Prostate gland (tissue), 2 donors: Measurements from ENCODE around the gene COQ2. TPM values are rescaled to one million over a fixed set of nuclear protein-coding genes. Genes with fewer than 3 reads are reported as not detected.
"Not testable (repeated sequence)": the region's sequence is repeated elsewhere in the genome, so short reads cannot be mapped to it uniquely, and the experiment has no call there.

ENCODE experiments used
- DNase-seq: peaks from one replicate; pipeline ENCODE4 v3.0.0-alpha.2; 2019; ENCODE audit warnings: low spot score
- H3K27ac ChIP-seq, 2 donors: fragments of 200-600 bp; sonication (generic); 2 replicates each; pipeline ENCODE4 v1.5.1; 2017 to 2019
- H3K27me3 ChIP-seq: fragments of 200-600 bp; sonication (generic); replicated peaks from 2 replicates; pipeline ENCODE4 v1.5.1; 2019; ENCODE audit not compliant: insufficient read depth
- H3K36me3 ChIP-seq, 2 donors: fragments of 200-600 bp; sonication (generic); 1 replicate in 1 of 2; 2 replicates in 1 of 2; pipeline versions ENCODE4 v1.5.1 to v1.8.1; 2017 to 2019
- H3K4me1 ChIP-seq: fragments of 200-600 bp; sonication (generic); replicated peaks from 2 replicates; pipeline ENCODE4 v1.5.1; 2019
- H3K4me3 ChIP-seq, 2 donors: fragments of 200-600 bp; sonication (generic); 2 replicates each; pipeline ENCODE4 v1.5.1; 2017 to 2019
- H3K9me3 ChIP-seq: fragments of 200-600 bp; sonication (generic); 2 replicates; pipeline ENCODE4 v1.5.1; 2017
- CTCF ChIP-seq, 4 experiments: fragments of 200-600 bp in 2 of 4; fragments of 450-650 bp in 2 of 4; sonication (generic) in 2 of 4; IDR thresholded peaks; 1 replicate in 3 of 4; 2 replicates in 1 of 4; pipeline ENCODE4 v1.5.1; 2016 to 2019; ENCODE audit warnings: antibody characterized with exemption in 4 of 4, mild to moderate bottlenecking in 2 of 4, moderate library complexity in 2 of 4
- POLR2A ChIP-seq: fragments of 450-650 bp; IDR thresholded peaks from one replicate; pipeline ENCODE4 v1.6.1; 2016; ENCODE audit warnings: antibody characterized with exemption, mild to moderate bottlenecking
- POLR2AphosphoS5 ChIP-seq: sonication (generic); formaldehyde crosslinking; IDR thresholded peaks from one replicate; pipeline ENCODE4 v1.6.1; 2017; ENCODE audit warnings: antibody characterized with exemption
- WGBS: methylation state at CpG from one replicate; pipeline ENCODE4 v1.1.5; 2018; 5-methylcytosine and 5-hydroxymethylcytosine counted together
- intact Hi-C: fragments of 100-400 bp; cut with DNase I; formaldehyde crosslinking; loops from one replicate; pipeline ENCODE4 v1.14.2; 2022
- total RNA-seq, 2 donors: library from RNA; depleted of rRNA; stranded (reverse); fragments of >200 nt; gene quantifications; one replicate each; pipeline ENCODE4 v1.1.0, GENCODE V29; 2016

COQ2 gene
- total RNA-seq, 2 donors from 2014 or later = 12.8 to 13.1 TPM

GRCh38 chr4:83238393-83239248 is 46.0 kb downstream of the COQ2 start:
- DNase-seq = no peak
- Histone ChIP-seq H3K4me3 (no peak overlapping the region), H3K9me3 (no peaks in the 10 kb centered on the region), H3K36me3 (no peaks in the 10 kb centered on the region), H3K27ac (no peak overlapping the region), H3K27me3 (no peaks in the 10 kb centered on the region), H3K4me1 (no peaks in the 10 kb centered on the region)
- WGBS = 88% methylated on average over 4 of the region's 4 CpGs
- intact Hi-C loops = no loop called here
- TF ChIP-seq CTCF (IDR thresholded peaks at IDR 0.05) (no peak), POLR2A (no peak), POLR2AphosphoS5 (no peak)

DNA sequence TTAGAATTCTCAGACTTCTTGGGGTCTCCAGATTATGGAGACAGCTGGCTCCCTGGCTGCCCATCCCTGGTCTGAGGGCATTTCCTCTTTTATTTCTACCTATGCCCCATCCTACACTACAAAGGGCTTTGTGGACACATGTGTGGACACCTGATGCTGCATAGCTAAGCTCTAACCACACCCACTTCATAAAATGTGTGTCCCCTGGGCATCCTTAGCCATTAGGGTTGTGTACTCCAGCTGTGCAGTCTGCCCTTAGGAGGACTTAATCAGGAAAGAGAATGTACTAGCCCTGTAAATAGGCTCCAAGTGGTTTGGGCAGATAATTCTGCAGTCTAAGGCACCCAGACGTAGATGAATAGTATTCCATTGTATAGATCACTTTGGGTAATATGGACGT is 47.0 kb downstream of the COQ2 start:
- no peaks in the 10 kb centered on the region for H3K9me3 ChIP-seq
- TF ChIP-seq CTCF (IDR thresholded peaks at IDR 0.05) (no peak), POLR2A (no peak), POLR2AphosphoS5 (no peak)
- DNase-seq = no peak
- H3K4me1 ChIP-seq = no peaks in the 10 kb centered on the region
- intact Hi-C loops = no loop called here
- H3K36me3 ChIP-seq = no peaks in the 10 kb centered on the region
- WGBS = 87% methylated on average over 2 of the region's 2 CpGs
- no peak overlapping the region for H3K27ac ChIP-seq
- H3K27me3 ChIP-seq = no peaks in the 10 kb centered on the region
- H3K4me3 ChIP-seq = no peak overlapping the region

GRCh38 chr4:83235645-83236133 is 48.9 kb downstream of the COQ2 start:
- H3K27me3 ChIP-seq, H3K4me1 ChIP-seq, H3K4me3 ChIP-seq, H3K27ac ChIP-seq, H3K36me3 ChIP-seq, intact Hi-C loops, H3K9me3 ChIP-seq, DNase-seq: not testable (repeated sequence)
- 89% methylated on average over 3 of the region's 3 CpGs for WGBS

DNA sequence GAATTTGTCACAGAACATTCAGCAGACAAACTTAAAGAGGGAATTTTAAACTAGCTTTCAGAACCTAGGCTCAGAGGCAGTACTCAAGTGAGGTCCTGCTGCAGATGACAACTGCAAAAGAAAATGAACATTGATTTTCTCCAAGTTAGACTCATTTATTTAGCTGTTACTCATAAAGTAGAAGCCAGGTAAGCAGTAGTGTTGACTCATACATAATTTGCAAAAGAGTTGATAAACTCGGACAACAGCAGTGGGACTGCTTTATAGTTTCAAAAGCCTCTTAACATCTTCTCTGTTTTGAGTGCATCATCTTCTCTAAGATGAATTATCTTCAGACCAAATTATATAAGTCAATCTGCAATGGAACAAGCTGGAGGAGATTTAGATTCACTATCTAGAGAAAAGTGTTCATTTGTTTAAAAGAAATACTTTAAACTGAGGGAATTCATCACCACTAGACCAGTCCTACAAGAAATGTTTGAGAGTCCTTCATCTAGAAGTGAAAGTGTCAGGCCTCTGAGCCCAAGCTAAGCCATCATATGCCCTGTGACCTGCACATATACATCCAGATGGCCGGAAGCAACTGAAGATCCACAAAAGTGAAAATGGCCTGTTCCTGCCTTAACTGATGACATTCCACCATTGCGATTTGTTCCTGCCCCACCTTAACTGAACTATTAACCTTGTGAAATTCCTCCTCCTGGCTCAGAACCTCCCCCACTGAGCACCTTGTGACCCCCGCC is 49.5 kb downstream of the COQ2 start:
- H3K27me3 ChIP-seq = no peaks in the 10 kb centered on the region
- no peak overlapping the region for H3K4me3 ChIP-seq
- whole genome bisulfite sequencing = 88% methylated on average over 4 of the region's 4 CpGs
- H3K36me3 ChIP-seq = no peaks in the 10 kb centered on the region
- TF ChIP-seq CTCF (IDR thresholded peaks at IDR 0.05) (no peak), POLR2AphosphoS5 (no peak), POLR2A (no peak)
- no peak overlapping the region for H3K27ac ChIP-seq
- intact Hi-C loops = no loop called here
- no peaks in the 10 kb centered on the region for H3K4me1 ChIP-seq
- no peak for DNase-seq
- H3K9me3 ChIP-seq = no peaks in the 10 kb centered on the region

- H3K4me3 ChIP-seq, H3K4me1 ChIP-seq, H3K27me3 ChIP-seq, DNase-seq, H3K9me3 ChIP-seq, H3K27ac ChIP-seq, H3K36me3 ChIP-seq, intact Hi-C loops: not testable (repeated sequence)
- WGBS = 83% methylated on average over 3 of the region's 3 CpGs
Observed at GRCh38 chr4:83234387-83234786, 50.2 kb downstream of the COQ2 start.
